Measurements from ENCODE around the gene KRIT1. TPM values are rescaled to one million over a fixed set of nuclear protein-coding genes. Genes with fewer than 3 reads are reported as not detected.

The KRIT1 gene
- total RNA-seq = 10 to 100 TPM; 44.8 to 65.6 (median 48.9) TPM
- 58.2 TPM for total RNA-seq (2013)
- total RNA-seq = 15.0 to 48.6 (median 23.0) reads per million in 29 experiments

DNA sequence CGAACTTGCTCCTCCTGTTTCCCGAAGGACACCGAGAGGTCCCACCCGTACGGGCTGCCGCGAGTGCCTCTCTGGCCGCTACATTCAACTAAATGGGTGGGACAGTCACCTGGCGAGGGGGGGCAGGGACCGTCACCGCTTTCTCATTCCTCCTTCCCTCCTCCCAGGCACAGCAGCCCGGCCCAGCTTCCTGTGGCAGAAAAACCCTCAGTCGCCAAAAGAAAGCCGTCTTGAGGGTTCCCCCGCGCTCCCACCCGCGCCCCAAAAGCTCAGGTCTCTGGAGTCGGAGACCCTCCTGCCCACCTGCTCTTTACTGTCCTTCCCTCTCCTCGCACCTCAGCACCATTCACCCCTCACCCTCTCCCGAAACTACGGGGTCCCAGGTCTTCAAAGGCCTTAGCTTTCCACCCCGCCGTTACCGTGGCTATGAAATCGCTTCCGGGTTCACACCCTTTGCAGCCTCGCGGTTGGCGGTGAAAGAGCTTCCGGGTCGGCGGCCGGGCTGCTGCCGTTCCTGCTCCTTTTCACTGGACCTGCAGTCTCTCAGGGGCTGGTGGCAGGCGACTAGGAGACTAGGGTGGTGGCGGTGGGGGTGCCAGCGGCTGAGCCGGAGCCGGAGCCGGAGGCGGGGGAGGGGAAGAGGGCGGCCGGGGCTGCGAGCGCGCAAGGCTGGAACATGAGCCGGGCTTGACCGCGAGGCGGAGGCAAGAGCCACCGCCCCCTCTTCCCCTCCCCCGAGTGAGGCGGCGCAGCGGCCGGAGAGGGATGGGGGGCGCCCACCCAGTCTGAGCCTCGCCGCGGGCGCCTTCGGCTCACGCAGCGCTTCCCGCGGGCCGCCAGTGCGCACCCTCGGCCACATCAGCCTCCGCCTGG is at the start of gene KRIT1, which contains the start of gene ANKIB1:
Gene KRIT1, minus strand, starts transcription at position 428 of the 873 bp plus-strand sequence. CDS start 3,779 bp downstream, outside the sequence.
Gene ANKIB1, plus strand, starts transcription at position 488 of the 873 bp plus-strand sequence. CDS start 49,005 bp downstream, outside the sequence.
- H3K27me3 ChIP-seq (replicated peaks in 1 of 2; ENCODE audit: control insufficient read depth in 2 of 2, extremely low read depth in 1 of 2, insufficient read depth in 2 of 2, low read length in 1 of 2) = no peaks in the 10 kb centered on the region
- H3K4me3 ChIP-seq (ENCODE audit: control insufficient read depth in 1 of 2, extremely low read depth in 1 of 2, low read length in 1 of 2) = peak within 1 kb of the TSS; percentile 61 to 89
- peak within 1 kb of the TSS; percentile 87 for H3K27ac ChIP-seq (ENCODE audit: low read length)
- CTCF ChIA-PET = interaction anchor here in 1 of 2 donors (0.6 to 3.0 kb wide), 9 partner anchors 10 to 591 kb away, joined by 3 to 31 read pairs (median 3); partner anchors contain the start of genes CDK6, GATAD1, LRRD1 and PEX1
- ATAC-seq (replicated peaks in 1 of 4) = peak; percentile 82 to 87 (median 86)
- H3K4me1 ChIP-seq (ENCODE audit: control insufficient read depth in 1 of 2, extremely low read depth in 1 of 2, insufficient read depth in 2 of 2, low read length in 2 of 2) = peaks cover 10 to 25% of the 10 kb centered on the region in 2 experiments
- peak within 1 kb of the TSS; percentile 95 to 99 (median 99) for H3K4me3 Mint-ChIP-seq
- POLR2A ChIA-PET = interaction anchor here (0.6 to 1.6 kb wide), 9 partner anchors 9 to 871 kb away, joined by 3 to 5 read pairs (median 3); partner anchors contain the start of genes PEX1 (in 1 of the 2) and RBM48 (in 1 of the 2)
- no peaks in the 10 kb centered on the region for H3K27me3 Mint-ChIP-seq
- H3K36me3 Mint-ChIP-seq = peaks cover 4% of the 10 kb centered on the region
- H3K36me3 ChIP-seq (ENCODE audit: control insufficient read depth in 2 of 2, extremely low read depth in 1 of 2, insufficient read depth in 1 of 2, low read length in 1 of 2) = peaks cover 0 to 5% of the 10 kb centered on the region in 2 donors
- WGBS (ENCODE audit: insufficient coverage) = under 1% methylated on average over 52 of the region's 71 CpGs
- peak; percentile 71 to 92 (median 84) for DNase-seq
- H3K4me1 Mint-ChIP-seq = peaks cover 45 to 55% (median 54%) of the 10 kb centered on the region in 3 donors
- no peaks in the 10 kb centered on the region for H3K9me3 Mint-ChIP-seq
- no peaks in the 10 kb centered on the region for H3K9me3 ChIP-seq
- H3K27ac Mint-ChIP-seq = peak within 1 kb of the TSS; percentile 98

DNA sequence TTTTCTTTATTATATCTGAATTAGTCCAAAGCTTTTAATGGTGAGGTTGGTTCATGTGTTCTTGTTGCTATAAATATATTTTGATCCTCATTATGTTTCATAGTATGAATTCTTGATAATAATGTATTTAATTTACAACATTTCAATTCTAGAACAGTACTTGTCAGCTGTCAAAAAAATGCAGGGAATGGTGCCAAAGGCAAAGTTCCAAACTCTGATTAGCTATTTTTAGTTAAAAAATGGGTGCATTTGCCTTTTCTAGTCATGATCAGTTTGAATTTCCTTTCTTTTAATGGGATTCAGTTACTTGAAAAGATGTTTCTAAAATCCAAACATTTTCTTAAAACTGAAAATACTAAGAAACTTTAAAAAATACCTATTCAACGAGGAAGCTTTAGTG is 49.7 kb upstream of the KRIT1 start:
- Histone ChIP-seq H3K27ac (ENCODE audit: low read length) (no peak overlapping the region), H3K9me3 (no peaks in the 10 kb centered on the region), H3K36me3 (ENCODE audit: control insufficient read depth in 2 of 2, extremely low read depth in 1 of 2, insufficient read depth in 1 of 2, low read length in 1 of 2) (peaks cover 0 to 15% of the 10 kb centered on the region in 2 donors), H3K4me1 (ENCODE audit: control insufficient read depth in 1 of 2, extremely low read depth in 1 of 2, insufficient read depth in 2 of 2, low read length in 2 of 2) (no peaks in the 10 kb centered on the region), H3K4me3 (ENCODE audit: control insufficient read depth in 1 of 2, extremely low read depth in 1 of 2, low read length in 1 of 2) (no peak overlapping the region), H3K27me3 (replicated peaks in 1 of 2; ENCODE audit: control insufficient read depth in 2 of 2, extremely low read depth in 1 of 2, insufficient read depth in 2 of 2, low read length in 1 of 2) (no peaks in the 10 kb centered on the region)
- DNase-seq = no peak
- POLR2A ChIA-PET = interaction anchor here in 1 of 2 donors (0.6 kb wide), 1 partner anchor 30 kb away, joined by 3 read pairs; no protein-coding TSS in a partner anchor
- Mint-ChIP-seq H3K4me3 (no peak overlapping the region), H3K9me3 (no peaks in the 10 kb centered on the region), H3K27ac (no peak overlapping the region), H3K27me3 (no peaks in the 10 kb centered on the region), H3K4me1 (peaks cover 21 to 30% (median 21%) of the 10 kb centered on the region in 3 donors), H3K36me3 (peaks cover 32% of the 10 kb centered on the region)
- CTCF ChIA-PET = interaction anchor here in 1 of 2 donors (1.7 kb wide), 1 partner anchor 13 kb away, joined by 3 read pairs; no protein-coding TSS in a partner anchor
- no peak for ATAC-seq (replicated peaks in 1 of 4)
- WGBS (ENCODE audit: insufficient coverage) = no CpG with 5 or more reads among the region's 1 CpG

DNA sequence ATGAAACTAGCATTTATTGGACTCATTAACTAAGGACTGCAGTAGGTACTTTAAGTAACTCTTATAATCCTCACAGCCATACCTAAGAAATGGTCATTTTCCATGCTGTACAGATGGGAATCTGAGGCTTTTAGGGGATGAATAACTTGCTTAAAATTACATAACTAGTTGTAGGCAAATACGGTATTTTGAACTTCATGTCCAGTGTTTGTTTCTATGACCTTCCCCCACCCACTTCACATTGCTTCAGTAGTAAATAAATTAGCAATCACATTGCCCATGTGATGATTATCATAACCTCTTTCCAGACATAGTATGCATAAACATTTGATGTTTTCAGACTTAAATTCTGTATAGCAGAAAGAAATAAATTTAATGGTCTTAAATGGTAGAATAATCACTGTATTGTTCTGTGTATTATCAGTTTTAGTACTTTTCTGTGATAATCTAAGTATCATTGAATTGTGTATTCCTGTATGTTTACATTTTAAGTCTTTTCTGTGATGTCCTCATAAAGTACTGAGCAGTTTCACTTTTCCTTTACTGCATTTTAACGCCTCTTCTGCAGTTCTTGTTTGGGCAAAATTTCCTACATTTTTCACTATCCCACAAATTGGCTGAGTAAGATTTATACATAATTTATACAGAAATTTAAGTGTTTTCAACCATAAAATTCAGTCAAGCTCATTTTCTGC is 48.3 kb upstream of the KRIT1 start:
- H3K4me1 Mint-ChIP-seq = peaks cover 32 to 41% (median 34%) of the 10 kb centered on the region in 3 donors
- no peak overlapping the region for H3K4me3 ChIP-seq (ENCODE audit: control insufficient read depth in 1 of 2, extremely low read depth in 1 of 2, low read length in 1 of 2)
- peaks cover 25% of the 10 kb centered on the region for H3K36me3 Mint-ChIP-seq
- ChIA-PET POLR2A (no interaction called here), CTCF (interaction anchor here in 1 of 2 donors (0.6 kb wide), 1 partner anchor 150 kb away, joined by 5 read pairs; no protein-coding TSS in a partner anchor)
- H3K27me3 Mint-ChIP-seq = no peaks in the 10 kb centered on the region
- no peak overlapping the region for H3K27ac ChIP-seq (ENCODE audit: low read length)
- no peaks in the 10 kb centered on the region for H3K9me3 ChIP-seq
- H3K27ac Mint-ChIP-seq = no peak overlapping the region
- ATAC-seq (replicated peaks in 1 of 4) (no peak), DNase-seq (no peak)
- no peaks in the 10 kb centered on the region for H3K4me1 ChIP-seq (ENCODE audit: control insufficient read depth in 1 of 2, extremely low read depth in 1 of 2, insufficient read depth in 2 of 2, low read length in 2 of 2)
- H3K4me3 Mint-ChIP-seq = no peak overlapping the region
- no peaks in the 10 kb centered on the region for H3K27me3 ChIP-seq (replicated peaks in 1 of 2; ENCODE audit: control insufficient read depth in 2 of 2, extremely low read depth in 1 of 2, insufficient read depth in 2 of 2, low read length in 1 of 2)
- no CpG with 5 or more reads among the region's 2 CpGs for WGBS (ENCODE audit: insufficient coverage)
- peaks cover 0 to 13% of the 10 kb centered on the region in 2 donors for H3K36me3 ChIP-seq (ENCODE audit: control insufficient read depth in 2 of 2, extremely low read depth in 1 of 2, insufficient read depth in 1 of 2, low read length in 1 of 2)
- no peaks in the 10 kb centered on the region for H3K9me3 Mint-ChIP-seq

DNA sequence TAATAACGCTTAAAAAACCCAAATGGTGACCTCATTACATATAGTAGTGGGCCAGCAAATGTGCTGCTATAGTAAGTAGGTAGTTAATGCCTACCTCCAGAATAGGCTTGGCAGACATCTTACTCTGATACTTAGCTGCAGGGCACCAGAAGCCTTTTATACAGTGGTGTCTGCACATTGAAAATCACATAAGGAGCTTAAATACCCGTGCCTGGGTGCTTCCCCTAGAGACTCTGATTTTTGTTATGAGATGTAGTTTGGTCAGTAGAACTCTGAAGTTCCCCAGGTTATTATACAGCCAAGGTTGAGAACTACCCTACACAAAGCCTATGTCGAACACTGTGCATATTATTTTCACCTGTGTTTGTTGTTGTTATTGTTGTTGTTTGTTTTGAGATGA is 47.3 kb upstream of the KRIT1 start:
- Mint-ChIP-seq H3K4me3 (no peak overlapping the region), H3K27me3 (no peaks in the 10 kb centered on the region), H3K36me3 (peaks cover 21% of the 10 kb centered on the region), H3K27ac (peak overlapping the region; percentile 46 to 48), H3K9me3 (no peaks in the 10 kb centered on the region), H3K4me1 (peaks cover 37 to 46% (median 43%) of the 10 kb centered on the region in 3 donors)
- DNase-seq (no peak), ATAC-seq (replicated peaks in 1 of 4) (no peak)
- peaks cover 0 to 13% of the 10 kb centered on the region in 2 donors for H3K36me3 ChIP-seq (ENCODE audit: control insufficient read depth in 2 of 2, extremely low read depth in 1 of 2, insufficient read depth in 1 of 2, low read length in 1 of 2)
- no peak overlapping the region for H3K4me3 ChIP-seq (ENCODE audit: control insufficient read depth in 1 of 2, extremely low read depth in 1 of 2, low read length in 1 of 2)
- POLR2A ChIA-PET = no interaction called here
- no peaks in the 10 kb centered on the region for H3K27me3 ChIP-seq (replicated peaks in 1 of 2; ENCODE audit: control insufficient read depth in 2 of 2, extremely low read depth in 1 of 2, insufficient read depth in 2 of 2, low read length in 1 of 2)
- H3K9me3 ChIP-seq = no peaks in the 10 kb centered on the region
- H3K27ac ChIP-seq (ENCODE audit: low read length) = no peak overlapping the region
- CTCF ChIA-PET = interaction anchor here in 1 of 2 donors (0.5 kb wide), 1 partner anchor 131 kb away, joined by 3 read pairs; no protein-coding TSS in a partner anchor
- whole genome bisulfite sequencing (ENCODE audit: insufficient coverage) = no CpG with 5 or more reads among the region's 3 CpGs
- no peaks in the 10 kb centered on the region for H3K4me1 ChIP-seq (ENCODE audit: control insufficient read depth in 1 of 2, extremely low read depth in 1 of 2, insufficient read depth in 2 of 2, low read length in 2 of 2)

DNA sequence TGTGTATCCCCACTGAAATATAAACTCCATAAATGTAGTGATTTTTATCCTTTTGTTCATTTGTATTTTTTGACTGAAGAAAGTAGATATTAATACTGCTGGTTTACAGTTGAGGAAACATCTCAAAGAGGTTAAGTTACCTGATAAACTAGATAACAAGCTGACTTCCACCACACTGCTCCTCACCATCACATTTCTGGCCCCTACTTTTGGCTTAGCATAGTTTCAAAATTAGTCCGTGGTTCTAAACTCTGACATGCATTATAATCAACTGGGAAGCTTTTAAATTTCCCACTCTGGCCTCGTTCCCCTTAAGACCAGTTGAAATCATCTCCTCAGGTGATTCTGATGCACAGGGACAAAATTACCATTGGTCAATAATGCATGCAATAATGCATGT is 43.6 kb upstream of the KRIT1 start:
- Mint-ChIP-seq H3K27ac (no peak overlapping the region), H3K4me1 (peaks cover 42 to 57% (median 55%) of the 10 kb centered on the region in 3 donors), H3K4me3 (no peak overlapping the region), H3K9me3 (no peaks in the 10 kb centered on the region), H3K27me3 (no peaks in the 10 kb centered on the region), H3K36me3 (peaks cover 7% of the 10 kb centered on the region)
- H3K36me3 ChIP-seq (ENCODE audit: control insufficient read depth in 2 of 2, extremely low read depth in 1 of 2, insufficient read depth in 1 of 2, low read length in 1 of 2) = no peaks in the 10 kb centered on the region
- ChIA-PET CTCF (no interaction called here), POLR2A (no interaction called here)
- H3K4me1 ChIP-seq (ENCODE audit: control insufficient read depth in 1 of 2, extremely low read depth in 1 of 2, insufficient read depth in 2 of 2, low read length in 2 of 2) = no peaks in the 10 kb centered on the region
- H3K4me3 ChIP-seq (ENCODE audit: control insufficient read depth in 1 of 2, extremely low read depth in 1 of 2, low read length in 1 of 2) = no peak overlapping the region
- no peak overlapping the region for H3K27ac ChIP-seq (ENCODE audit: low read length)
- no peaks in the 10 kb centered on the region for H3K9me3 ChIP-seq
- no peak for ATAC-seq (replicated peaks in 1 of 4)
- H3K27me3 ChIP-seq (replicated peaks in 1 of 2; ENCODE audit: control insufficient read depth in 2 of 2, extremely low read depth in 1 of 2, insufficient read depth in 2 of 2, low read length in 1 of 2) = no peaks in the 10 kb centered on the region
- no peak for DNase-seq
- WGBS (ENCODE audit: insufficient coverage) = 100% methylated on average over 1 of the region's 2 CpGs

DNA sequence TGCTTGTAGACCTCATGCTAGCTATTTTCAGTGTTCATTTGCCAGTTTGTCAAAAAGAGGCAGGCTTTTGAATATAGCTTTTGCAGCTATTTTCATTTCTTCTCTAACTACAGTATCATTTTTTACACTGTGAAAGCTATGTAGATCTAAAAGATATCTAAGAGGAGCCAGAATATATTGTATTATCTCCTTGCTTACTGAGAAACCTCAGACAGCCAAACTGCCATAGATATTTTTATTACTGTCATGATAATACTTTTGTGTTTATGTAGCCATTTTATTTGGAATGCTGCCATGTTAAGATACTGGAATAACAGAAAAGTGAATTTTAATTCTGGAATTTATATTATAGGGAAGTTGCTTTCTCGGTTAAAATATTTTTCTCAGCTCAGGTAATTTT is 37.2 kb upstream of the KRIT1 start:
- Histone ChIP-seq H3K36me3 (ENCODE audit: control insufficient read depth in 2 of 2, extremely low read depth in 1 of 2, insufficient read depth in 1 of 2, low read length in 1 of 2) (peaks cover 2 to 4% of the 10 kb centered on the region in 2 donors), H3K27me3 (replicated peaks in 1 of 2; ENCODE audit: control insufficient read depth in 2 of 2, extremely low read depth in 1 of 2, insufficient read depth in 2 of 2, low read length in 1 of 2) (no peaks in the 10 kb centered on the region), H3K27ac (ENCODE audit: low read length) (no peak overlapping the region), H3K9me3 (peaks cover 3% of the 10 kb centered on the region), H3K4me3 (ENCODE audit: control insufficient read depth in 1 of 2, extremely low read depth in 1 of 2, low read length in 1 of 2) (no peak overlapping the region), H3K4me1 (ENCODE audit: control insufficient read depth in 1 of 2, extremely low read depth in 1 of 2, insufficient read depth in 2 of 2, low read length in 2 of 2) (peaks cover 0 to 3% of the 10 kb centered on the region in 2 experiments)
- DNase-seq (no peak), ATAC-seq (replicated peaks in 1 of 4) (no peak)
- Mint-ChIP-seq H3K27ac (no peak overlapping the region), H3K36me3 (peaks cover 26% of the 10 kb centered on the region), H3K4me3 (no peak overlapping the region), H3K4me1 (peaks cover 10 to 21% (median 13%) of the 10 kb centered on the region in 3 donors), H3K9me3 (peaks cover 0 to 7% (median 5%) of the 10 kb centered on the region in 3 donors), H3K27me3 (no peaks in the 10 kb centered on the region)
- no CpG with 5 or more reads among the region's 1 CpG for WGBS (ENCODE audit: insufficient coverage)
- ChIA-PET POLR2A (interaction anchor here in 1 of 2 donors (0.8 kb wide), 1 partner anchor 14 kb away, joined by 3 read pairs; no protein-coding TSS in a partner anchor), CTCF (no interaction called here)
